ENCODE data around the gene TFCP2L1.

GRCh38 chr2:121307048-121307447, 22.0 kb upstream of the TFCP2L1 start:
- TF ChIP-seq CTCF (IDR thresholded peaks at IDR 0.05; ENCODE audit: insufficient read depth, low read depth, low read length) = no peak
- no peak for TF ChIP-seq EZH2 (IDR thresholded peaks at IDR 0.05; ENCODE audit: insufficient read depth, low read length)
